Measurements from ENCODE around the gene G6PC3. TPM values are rescaled to one million over a fixed set of nuclear protein-coding genes. Genes with fewer than 3 reads are reported as not detected.
A peak's percentile ranks its signal among the peaks of the same experiment; 100 is the strongest.

G6PC3 gene
- total and polyA plus RNA-seq, 2 of the 4 experiments (the other 2 are of a cell fraction), result 20.4 to 107 TPM

- TF ChIP-seq CTCF (conservative IDR thresholded peaks at IDR 0.05; ENCODE audit: low read depth, low read length) (no peak), POLR2A (IDR thresholded peaks at IDR 0.05; ENCODE audit: low read depth, low read length) (no peak)
These were observed 41.2 kb downstream of the G6PC3 start (continued) for GRCh38 chr17:44111777-44112176.

- Histone ChIP-seq H4K20me1 (ENCODE audit: insufficient read depth, low read length) (peaks cover 24% of the 10 kb centered on the region), H3K27ac (ENCODE audit: insufficient read depth, low read length) (no peak overlapping the region), H2BK120ac (ENCODE audit: low read depth, low read length) (0 out of 2 replicates have a peak overlapping the region, but pooled peaks have one; percentile 76), H2BK20ac (ENCODE audit: low read depth, low read length) (peak overlapping the region; percentile 48; the same call in 1 of the 2 replicates), H4K5ac (ENCODE audit: low read depth, low read length) (no peak overlapping the region), H3K4me1 (ENCODE audit: control insufficient read depth, insufficient read depth, low read length) (peaks cover 38% of the 10 kb centered on the region), H3K36me3 (ENCODE audit: control insufficient read depth, insufficient read depth, low read length) (peaks cover 2% of the 10 kb centered on the region; the same call in 1 of the 2 replicates), H3K14ac (replicated peaks; ENCODE audit: low read depth, low read length) (no peak overlapping the region), H3K9me3 (ENCODE audit: control insufficient read depth, insufficient read depth, low read length) (no peaks in the 10 kb centered on the region), H3K23ac (ENCODE audit: low read depth, low read length) (no peak overlapping the region), H3K56ac (ENCODE audit: extremely low read depth, insufficient read depth, low read length) (no peak overlapping the region), H3K9ac (ENCODE audit: low read depth, low read length) (no peak overlapping the region), H3K79me1 (ENCODE audit: low read depth in 1 of 2, low read length in 2 of 2) (peaks cover 14 to 86% of the 10 kb centered on the region in 2 experiments), H2BK5ac (ENCODE audit: low read depth, low read length, poor library complexity, severe bottlenecking) (no peak overlapping the region), H2AFZ (replicated peaks; ENCODE audit: low read length, poor library complexity) (no peak overlapping the region), H4K91ac (ENCODE audit: insufficient read depth, low read depth, low read length) (0 out of 2 replicates have a peak overlapping the region, but pooled peaks have one; percentile 11), H3K18ac (ENCODE audit: low read depth, low read length) (no peak overlapping the region), H3K4me3 (ENCODE audit: insufficient read depth, low read depth, low read length) (no peak overlapping the region), H4K8ac (ENCODE audit: low read depth in 2 of 2, low read length in 2 of 2) (no peak overlapping the region), H3K4me2 (ENCODE audit: low read depth, low read length) (no peak overlapping the region), H3K9me1 (ENCODE audit: insufficient read depth, low read length) (peaks cover 18% of the 10 kb centered on the region), H3K27me3 (ENCODE audit: control insufficient read depth, insufficient read depth, low read length) (no peaks in the 10 kb centered on the region), H3K4ac (ENCODE audit: low read depth, low read length) (peak overlapping the region; percentile 89), H2AK9ac (replicated peaks; ENCODE audit: low read depth, low read length, poor library complexity) (no peak overlapping the region), H2BK15ac (ENCODE audit: low read depth, low read length) (no peak overlapping the region), H2AK5ac (ENCODE audit: low read depth, low read length) (peak overlapping the region; percentile 94)
- no TSS peak for BruUV-seq (replicated peaks)
- DNase-seq (no peak), ATAC-seq (ENCODE audit: low read depth) (no peak)
- TF ChIP-seq NFE2L2 (IDR thresholded peaks at IDR 0.05; ENCODE audit: low read depth, low read length) (no peak), MXI1 (IDR thresholded peaks at IDR 0.05; ENCODE audit: borderline replicate concordance, low read depth, low read length) (no peak), RCOR1 (IDR thresholded peaks at IDR 0.05; ENCODE audit: insufficient replicate concordance, low read length) (no peak), CHD1 (IDR thresholded peaks at IDR 0.05; ENCODE audit: low read depth, low read length) (no peak), BHLHE40 (IDR thresholded peaks at IDR 0.05; ENCODE audit: low read depth, low read length) (no peak), USF2 (IDR thresholded peaks at IDR 0.05; ENCODE audit: low read depth, low read length) (no peak), MAFK (IDR thresholded peaks at IDR 0.05; ENCODE audit: low read depth, low read length) (no peak), FOS (IDR thresholded peaks at IDR 0.05; ENCODE audit: low read depth, low read length) (no peak), MAZ (IDR thresholded peaks at IDR 0.05; ENCODE audit: borderline replicate concordance, low read depth, low read length) (no peak)
- ChIA-PET POLR2A (ENCODE audit: unreplicated experiment) (no interaction called here), CTCF (no interaction called here)
- in situ Hi-C loops (cut with MboI; ENCODE audit: low sequenced_read_pairs), result no loop called here
- dilution Hi-C loops (cut with HindIII; ENCODE audit: low sequenced_read_pairs, unreplicated experiment), result no loop called here
- intact Hi-C loops (cut with micrococcal nuclease), result no loop called here
- 93% methylated on average over 2 of the region's 4 CpGs; no CpG with 5 or more reads in 1 of the 2 experiments for WGBS, 2 experiments (ENCODE audit: extremely low coverage in 2 of 2, insufficient read length in 1 of 2)
These were observed 42.0 kb downstream of the G6PC3 start for GRCh38 chr17:44112284-44113280.

All from IMR-90 (cell line).